Measurements from ENCODE around the gene MYADM.

The MYADM gene

GRCh38 chr19:53867225-53868090, at the start of gene MYADM:
MYADM (plus strand) TSS chr19:53867883; CDS start chr19:53873530, 5,647 bp downstream.
- H3K9me3 Mint-ChIP-seq, result no peaks in the 10 kb centered on the region
- peak within 1 kb of the TSS; percentile 97 to 99 (median 99) for H3K27ac Mint-ChIP-seq
- H3K4me1 Mint-ChIP-seq, result peaks cover 28% of the 10 kb centered on the region
- no peaks in the 10 kb centered on the region for H3K27me3 Mint-ChIP-seq (ENCODE audit: low read depth)
- H3K36me3 Mint-ChIP-seq (ENCODE audit: low read depth), result peaks cover 8% of the 10 kb centered on the region
- no peak for TF ChIP-seq CTCF (IDR thresholded peaks at IDR 0.05; ENCODE audit: unreplicated experiment in 3 of 3)
- H3K4me3 Mint-ChIP-seq, result peak within 1 kb of the TSS; percentile 99 to 100 (median 100)

- Mint-ChIP-seq H3K27ac (no peak overlapping the region), H3K9me3 (no peaks in the 10 kb centered on the region), H3K27me3 (ENCODE audit: low read depth) (peaks cover 9% of the 10 kb centered on the region), H3K4me3 (no peak overlapping the region), H3K4me1 (no peaks in the 10 kb centered on the region), H3K36me3 (ENCODE audit: low read depth) (no peaks in the 10 kb centered on the region)
- no peak for TF ChIP-seq CTCF (IDR thresholded peaks at IDR 0.05; ENCODE audit: unreplicated experiment in 3 of 3)
Observed at GRCh38 chr19:53818756-53819155, 48.9 kb upstream of the MYADM start.

GRCh38 chr19:53819861-53820260, 47.8 kb upstream of the MYADM start:
- H3K27me3 Mint-ChIP-seq (ENCODE audit: low read depth), result peaks cover 11% of the 10 kb centered on the region
- H3K4me1 Mint-ChIP-seq, result no peaks in the 10 kb centered on the region
- H3K9me3 Mint-ChIP-seq, result no peaks in the 10 kb centered on the region
- no peaks in the 10 kb centered on the region for H3K36me3 Mint-ChIP-seq (ENCODE audit: low read depth)
- H3K27ac Mint-ChIP-seq, result no peak overlapping the region
- no peak for TF ChIP-seq CTCF (IDR thresholded peaks at IDR 0.05; ENCODE audit: unreplicated experiment in 3 of 3)
- no peak overlapping the region for H3K4me3 Mint-ChIP-seq

GRCh38 chr19:53823380-53824120, 44.1 kb upstream of the MYADM start:
- H3K27me3 Mint-ChIP-seq (ENCODE audit: low read depth), result peaks cover 16% of the 10 kb centered on the region
- H3K36me3 Mint-ChIP-seq (ENCODE audit: low read depth), result no peaks in the 10 kb centered on the region
- peaks cover 5% of the 10 kb centered on the region for H3K4me1 Mint-ChIP-seq
- no peaks in the 10 kb centered on the region for H3K9me3 Mint-ChIP-seq
- no peak overlapping the region for H3K27ac Mint-ChIP-seq
- TF ChIP-seq CTCF (IDR thresholded peaks at IDR 0.05; ENCODE audit: unreplicated experiment in 3 of 3), result no peak
- no peak overlapping the region for H3K4me3 Mint-ChIP-seq

GRCh38 chr19:53824134-53824611, 43.5 kb upstream of the MYADM start, which contains the start of gene NLRP12:
NLRP12 (minus strand) TSS chr19:53824314; CDS start chr19:53824174, 140 bp downstream.
- Mint-ChIP-seq H3K4me3 (no peak within 1 kb of the TSS), H3K4me1 (peaks cover 5% of the 10 kb centered on the region), H3K36me3 (ENCODE audit: low read depth) (no peaks in the 10 kb centered on the region), H3K9me3 (no peaks in the 10 kb centered on the region), H3K27me3 (ENCODE audit: low read depth) (peaks cover 16% of the 10 kb centered on the region), H3K27ac (no peak within 1 kb of the TSS)
- no peak for TF ChIP-seq CTCF (IDR thresholded peaks at IDR 0.05; ENCODE audit: unreplicated experiment in 3 of 3)
